Fibroblast of lung (primary cell): ENCODE measurements around the gene ADNP2. TPM values are rescaled to one million over a fixed set of nuclear protein-coding genes. Genes with fewer than 3 reads are reported as not detected.

Source experiments
- DNase-seq, 2 donors: peaks; one replicate each; pipeline versions ENCODE4 v3.0.0 to v3.0.0-alpha.2; 2010; ENCODE audit warnings: low read depth in 2 of 2
- H2AFZ ChIP-seq: 2 replicates; pipeline ENCODE4 v1.5.1; 2012; ENCODE audit warnings: low read length, control low read depth, inconsistent platforms
- H3K27ac ChIP-seq: 2 replicates; pipeline ENCODE4 v1.5.1; 2011; ENCODE audit warnings: low read length, control low read depth; ENCODE audit not compliant: insufficient read depth
- H3K27me3 ChIP-seq: 2 replicates; pipeline ENCODE4 v1.5.1; 2011; ENCODE audit warnings: mild to moderate bottlenecking, low read length; ENCODE audit not compliant: control insufficient read depth, insufficient read depth
- H3K36me3 ChIP-seq: 2 replicates; pipeline ENCODE4 v1.5.1; 2011; ENCODE audit warnings: low read length; ENCODE audit not compliant: control insufficient read depth, insufficient read depth
- H3K4me1 ChIP-seq: 2 replicates; pipeline ENCODE4 v1.5.1; 2011; ENCODE audit warnings: low read length; ENCODE audit not compliant: control insufficient read depth, insufficient read depth; ENCODE audit errors: extremely low read depth
- H3K4me2 ChIP-seq: 2 replicates; pipeline ENCODE4 v1.5.1; 2011; ENCODE audit warnings: low read length, control low read depth; ENCODE audit not compliant: insufficient read depth; ENCODE audit errors: extremely low read depth
- H3K4me3 ChIP-seq, 4 experiments: fragments of 200-600 bp in 1 of 4; sonication (generic) in 1 of 4; replicated peaks in 1 of 4; 2 replicates each; pipeline ENCODE4 v1.5.1; 2011 to 2016; ENCODE audit warnings: low read length in 4 of 4, low read depth in 3 of 4, mild to moderate bottlenecking in 3 of 4, control low read depth in 2 of 4, inconsistent platforms in 1 of 4, mixed read lengths in 1 of 4; ENCODE audit not compliant: insufficient read depth in 1 of 4; ENCODE audit errors: control extremely low read depth in 1 of 4
- H3K79me2 ChIP-seq: 2 replicates; pipeline ENCODE4 v1.5.1; 2012; ENCODE audit warnings: mild to moderate bottlenecking, low read length, inconsistent platforms; ENCODE audit not compliant: control insufficient read depth, insufficient read depth
- H3K9ac ChIP-seq: 2 replicates; pipeline ENCODE4 v1.5.1; 2011; ENCODE audit warnings: mild to moderate bottlenecking, low read length, control low read depth; ENCODE audit not compliant: insufficient read depth
- H3K9me3 ChIP-seq: 2 replicates; pipeline ENCODE4 v1.5.1; 2012; ENCODE audit warnings: low read depth, low read length; ENCODE audit not compliant: control insufficient read depth, insufficient read depth
- H4K20me1 ChIP-seq: 2 replicates; pipeline ENCODE4 v1.5.1; 2011; ENCODE audit warnings: low read length; ENCODE audit not compliant: control insufficient read depth, insufficient read depth; ENCODE audit errors: extremely low read depth
- EZH2 ChIP-seq: IDR thresholded peaks from 2 replicates; pipeline ENCODE4 v1.5.1; 2012; ENCODE audit warnings: low read length, control low read depth, mild to moderate bottlenecking; ENCODE audit errors: missing control alignments
- polyA minus RNA-seq: library from RNA; depleted of rRNA, polyadenylated mRNA; stranded (reverse); fragments of >200 nt; gene quantifications from 2 replicates; pipeline ENCODE4 v1.2.3, GENCODE V29; 2011; ENCODE audit warnings: low replicate concordance
- polyA plus RNA-seq, 2 donors: library from polyadenylated mRNA; depleted of rRNA in 1 of 2; stranded (reverse) in 1 of 2; unstranded in 1 of 2; fragments of >200 nt; gene quantifications; 2 replicates each; pipeline ENCODE4 v1.2.1, GENCODE V29; 2011 to 2012; ENCODE audit warnings: missing spikeins in 1 of 2
- total RNA-seq: library from RNA; depleted of rRNA; stranded (reverse); fragments of >200 nt; gene quantifications from 2 replicates; pipeline ENCODE4 v1.2.1, GENCODE V29; 2014
- TF ChIP-seq, protein P1 (sequence below), 2 donors: IDR thresholded peaks in 1 of 2; conservative IDR thresholded peaks in 1 of 2; 1 replicate in 1 of 2; 2 replicates in 1 of 2; pipeline ENCODE4 v1.5.1; 2011 to 2012; ENCODE audit warnings: low read length in 2 of 2, control low read depth in 1 of 2, inconsistent platforms in 1 of 2, low read depth in 1 of 2, mild to moderate bottlenecking in 1 of 2

The ADNP2 gene, protein sequence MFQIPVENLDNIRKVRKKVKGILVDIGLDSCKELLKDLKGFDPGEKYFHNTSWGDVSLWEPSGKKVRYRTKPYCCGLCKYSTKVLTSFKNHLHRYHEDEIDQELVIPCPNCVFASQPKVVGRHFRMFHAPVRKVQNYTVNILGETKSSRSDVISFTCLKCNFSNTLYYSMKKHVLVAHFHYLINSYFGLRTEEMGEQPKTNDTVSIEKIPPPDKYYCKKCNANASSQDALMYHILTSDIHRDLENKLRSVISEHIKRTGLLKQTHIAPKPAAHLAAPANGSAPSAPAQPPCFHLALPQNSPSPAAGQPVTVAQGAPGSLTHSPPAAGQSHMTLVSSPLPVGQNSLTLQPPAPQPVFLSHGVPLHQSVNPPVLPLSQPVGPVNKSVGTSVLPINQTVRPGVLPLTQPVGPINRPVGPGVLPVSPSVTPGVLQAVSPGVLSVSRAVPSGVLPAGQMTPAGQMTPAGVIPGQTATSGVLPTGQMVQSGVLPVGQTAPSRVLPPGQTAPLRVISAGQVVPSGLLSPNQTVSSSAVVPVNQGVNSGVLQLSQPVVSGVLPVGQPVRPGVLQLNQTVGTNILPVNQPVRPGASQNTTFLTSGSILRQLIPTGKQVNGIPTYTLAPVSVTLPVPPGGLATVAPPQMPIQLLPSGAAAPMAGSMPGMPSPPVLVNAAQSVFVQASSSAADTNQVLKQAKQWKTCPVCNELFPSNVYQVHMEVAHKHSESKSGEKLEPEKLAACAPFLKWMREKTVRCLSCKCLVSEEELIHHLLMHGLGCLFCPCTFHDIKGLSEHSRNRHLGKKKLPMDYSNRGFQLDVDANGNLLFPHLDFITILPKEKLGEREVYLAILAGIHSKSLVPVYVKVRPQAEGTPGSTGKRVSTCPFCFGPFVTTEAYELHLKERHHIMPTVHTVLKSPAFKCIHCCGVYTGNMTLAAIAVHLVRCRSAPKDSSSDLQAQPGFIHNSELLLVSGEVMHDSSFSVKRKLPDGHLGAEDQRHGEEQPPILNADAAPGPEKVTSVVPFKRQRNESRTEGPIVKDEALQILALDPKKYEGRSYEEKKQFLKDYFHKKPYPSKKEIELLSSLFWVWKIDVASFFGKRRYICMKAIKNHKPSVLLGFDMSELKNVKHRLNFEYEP
- total RNA-seq, result 13.6 and 17.3 TPM in 2 replicates
- 9.0 and 9.4 TPM in 2 replicates for polyA plus RNA-seq
- 8.8 and 9.1 TPM in 2 replicates for polyA plus RNA-seq (2012)
- polyA minus RNA-seq, result 20.1 and 26.2 TPM in 2 replicates

DNA sequence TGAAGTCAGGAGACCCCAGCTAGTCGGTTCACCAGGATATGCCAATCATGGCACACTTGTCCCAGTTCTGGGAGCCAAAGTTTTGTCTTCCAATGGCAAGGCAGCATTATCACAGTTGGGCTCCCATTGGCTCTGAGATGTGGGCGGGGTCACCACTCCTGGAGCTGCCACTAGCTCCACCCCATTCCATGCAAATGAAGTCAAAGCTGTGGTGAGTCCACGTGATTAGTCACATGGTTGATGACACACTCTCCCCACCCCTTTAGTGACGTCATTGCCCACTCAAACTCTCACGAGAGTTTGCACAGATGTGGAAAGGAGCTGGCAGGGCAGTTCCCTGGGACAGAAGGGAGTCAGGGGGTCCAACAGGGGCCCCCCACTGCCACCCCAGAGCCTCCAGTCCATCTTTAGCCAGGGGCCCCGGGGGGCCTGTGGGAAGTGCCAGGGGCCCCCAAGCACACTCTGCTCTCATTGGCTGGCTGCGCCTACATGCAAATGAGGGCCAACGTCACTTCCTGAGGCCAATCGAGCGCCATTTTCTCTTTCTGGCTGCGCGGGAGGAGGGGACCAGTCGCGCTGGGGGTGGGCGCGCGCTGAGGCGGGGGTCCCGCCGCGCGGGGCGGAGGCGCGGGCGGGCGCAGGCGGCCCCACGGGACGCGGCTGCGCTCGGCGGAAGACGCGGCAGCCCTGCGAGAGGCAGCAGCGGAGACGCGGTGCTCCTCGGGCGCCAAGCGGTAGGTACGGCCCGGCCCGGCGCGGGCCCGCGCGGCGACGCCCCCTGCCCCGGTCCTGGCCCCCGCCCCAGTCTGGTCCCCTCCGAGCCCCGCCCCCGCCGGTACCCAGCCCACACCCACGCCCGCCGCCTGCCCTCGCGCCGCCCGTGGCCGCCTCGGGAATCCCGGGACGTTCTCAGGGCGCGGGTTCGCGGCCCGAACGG lies at the start of gene ADNP2:
ADNP2 (plus strand) TSS at position 524 of the 937 bp plus-strand sequence. CDS start 8,281 bp downstream, outside the sequence.
- Histone ChIP-seq H3K36me3 (no peaks in the 10 kb centered on the region), H4K20me1 (peaks cover 1% of the 10 kb centered on the region), H2AFZ (no peak within 1 kb of the TSS), H3K27me3 (no peaks in the 10 kb centered on the region), H3K79me2 (peaks cover 41% of the 10 kb centered on the region), H3K4me1 (no peaks in the 10 kb centered on the region), H3K9ac (peak within 1 kb of the TSS; percentile 71), H3K4me2 (peak within 1 kb of the TSS; percentile 91), H3K4me3 (peak within 1 kb of the TSS; percentile 65 to 92 (median 78)), H3K27ac (peak within 1 kb of the TSS; percentile 64), H3K9me3 (no peaks in the 10 kb centered on the region)
- DNase-seq, result peak; percentile 91 to 96
- TF ChIP-seq, protein P1, sequence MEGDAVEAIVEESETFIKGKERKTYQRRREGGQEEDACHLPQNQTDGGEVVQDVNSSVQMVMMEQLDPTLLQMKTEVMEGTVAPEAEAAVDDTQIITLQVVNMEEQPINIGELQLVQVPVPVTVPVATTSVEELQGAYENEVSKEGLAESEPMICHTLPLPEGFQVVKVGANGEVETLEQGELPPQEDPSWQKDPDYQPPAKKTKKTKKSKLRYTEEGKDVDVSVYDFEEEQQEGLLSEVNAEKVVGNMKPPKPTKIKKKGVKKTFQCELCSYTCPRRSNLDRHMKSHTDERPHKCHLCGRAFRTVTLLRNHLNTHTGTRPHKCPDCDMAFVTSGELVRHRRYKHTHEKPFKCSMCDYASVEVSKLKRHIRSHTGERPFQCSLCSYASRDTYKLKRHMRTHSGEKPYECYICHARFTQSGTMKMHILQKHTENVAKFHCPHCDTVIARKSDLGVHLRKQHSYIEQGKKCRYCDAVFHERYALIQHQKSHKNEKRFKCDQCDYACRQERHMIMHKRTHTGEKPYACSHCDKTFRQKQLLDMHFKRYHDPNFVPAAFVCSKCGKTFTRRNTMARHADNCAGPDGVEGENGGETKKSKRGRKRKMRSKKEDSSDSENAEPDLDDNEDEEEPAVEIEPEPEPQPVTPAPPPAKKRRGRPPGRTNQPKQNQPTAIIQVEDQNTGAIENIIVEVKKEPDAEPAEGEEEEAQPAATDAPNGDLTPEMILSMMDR (conservative IDR thresholded peaks at IDR 0.05 in 1 of 2, IDR thresholded peaks at IDR 0.05 in 1 of 2; ENCODE audit: low read depth in 1 of 2, low read length in 2 of 2), result no peak
- no peak for TF ChIP-seq EZH2

DNA sequence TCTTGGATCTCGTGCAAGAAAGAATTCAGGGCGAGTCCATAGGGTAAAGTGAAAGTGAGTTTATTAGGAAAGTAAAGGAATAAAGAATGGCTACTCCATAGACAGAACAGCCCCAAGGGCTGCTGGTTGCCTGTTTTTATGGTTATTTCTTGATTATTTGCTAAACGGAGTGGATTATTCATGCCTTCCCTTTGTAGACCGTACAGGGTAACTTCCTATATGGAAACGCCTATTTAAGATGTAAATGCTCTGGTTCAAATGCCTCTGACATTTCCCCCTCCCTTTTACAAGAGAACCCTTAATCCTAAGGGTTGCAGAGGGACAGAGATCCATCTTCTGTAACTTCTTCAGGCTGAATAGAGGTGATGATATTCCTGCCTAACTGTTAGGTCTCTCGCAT lies 49.1 kb upstream of the ADNP2 start:
- H3K27me3 ChIP-seq, result no peaks in the 10 kb centered on the region
- no peak overlapping the region for H3K27ac ChIP-seq
- H3K79me2 ChIP-seq, result no peaks in the 10 kb centered on the region
- H3K4me2 ChIP-seq, result no peak overlapping the region
- TF ChIP-seq EZH2, result no peak
- TF ChIP-seq, protein P1 (conservative IDR thresholded peaks at IDR 0.05 in 1 of 2, IDR thresholded peaks at IDR 0.05 in 1 of 2; ENCODE audit: low read depth in 1 of 2, low read length in 2 of 2), result no peak
- no peaks in the 10 kb centered on the region for H3K9me3 ChIP-seq
- no peak overlapping the region for H3K4me3 ChIP-seq
- no peak overlapping the region for H3K9ac ChIP-seq
- no peaks in the 10 kb centered on the region for H4K20me1 ChIP-seq
- no peaks in the 10 kb centered on the region for H3K36me3 ChIP-seq
- H2AFZ ChIP-seq, result no peak overlapping the region
- DNase-seq, result no peak
- no peaks in the 10 kb centered on the region for H3K4me1 ChIP-seq
